MM.1S (cell line): ENCODE results near the gene LYSMD4.
A peak's percentile ranks its signal among the peaks of the same experiment; 100 is the strongest.

Experiments used
- DNase-seq: peaks from one replicate; pipeline ENCODE4 v3.0.0-alpha.2; 2015
- H2AFZ ChIP-seq: fragments of 300-600 bp; sonication (generic); 2 replicates; pipeline ENCODE4 v1.6.0; 2016; ENCODE audit warnings: antibody characterized with exemption, low read length
- H3F3A ChIP-seq: fragments of 300-600 bp; sonication (generic); 2 replicates; pipeline ENCODE4 v1.6.1; 2016; ENCODE audit warnings: mild to moderate bottlenecking, antibody characterized with exemption, low read length, moderate library complexity, mixed read lengths; ENCODE audit not compliant: insufficient read depth
- H3K27ac ChIP-seq: fragments of 300-600 bp; sonication (generic); 2 replicates; pipeline ENCODE4 v1.5.1; 2016; ENCODE audit warnings: mild to moderate bottlenecking, low read length
- H3K27me3 ChIP-seq: fragments of 300-600 bp; sonication (generic); replicated peaks from 2 replicates; pipeline ENCODE4 v1.6.0; 2016; ENCODE audit warnings: low read length; ENCODE audit not compliant: insufficient read depth
- H3K36me3 ChIP-seq: fragments of 300-600 bp; sonication (generic); replicated peaks from 2 replicates; pipeline ENCODE4 v1.6.1; 2016; ENCODE audit warnings: mild to moderate bottlenecking, low read length, mixed read lengths; ENCODE audit not compliant: insufficient read depth
- H3K4me1 ChIP-seq: fragments of 300-600 bp; sonication (generic); 2 replicates; pipeline ENCODE4 v1.6.1; 2016; ENCODE audit warnings: low read length, mixed read lengths
- H3K4me2 ChIP-seq: fragments of 300-600 bp; sonication (generic); 2 replicates; pipeline ENCODE4 v1.6.0; 2016; ENCODE audit warnings: low read depth, low read length
- H3K4me3 ChIP-seq: fragments of 300-600 bp; sonication (generic); 2 replicates; pipeline ENCODE4 v1.5.1; 2016; ENCODE audit warnings: low read length, mixed read lengths
- H3K79me2 ChIP-seq: fragments of 300-600 bp; sonication (generic); 2 replicates; pipeline ENCODE4 v1.6.1; 2016; ENCODE audit warnings: mixed run types, low read length, mixed read lengths
- H3K9ac ChIP-seq: fragments of 300-600 bp; sonication (generic); 2 replicates; pipeline ENCODE4 v1.6.1; 2016; ENCODE audit warnings: low read length, mixed read lengths
- H3K9me2 ChIP-seq: fragments of 300-600 bp; sonication (generic); replicated peaks from 2 replicates; pipeline ENCODE4 v1.6.1; 2016; ENCODE audit warnings: mild to moderate bottlenecking, low read length, mixed read lengths; ENCODE audit not compliant: insufficient read depth
- H3K9me3 ChIP-seq: fragments of 300-600 bp; sonication (generic); replicated peaks from 2 replicates; pipeline ENCODE4 v1.6.1; 2016; ENCODE audit warnings: mild to moderate bottlenecking, low read length, mixed read lengths; ENCODE audit not compliant: insufficient read depth
- H4K20me1 ChIP-seq: fragments of 300-600 bp; sonication (generic); 2 replicates; pipeline ENCODE4 v1.6.1; 2016; ENCODE audit warnings: mild to moderate bottlenecking, low read length, moderate library complexity, mixed read lengths; ENCODE audit not compliant: insufficient read depth
- CTCF ChIP-seq: fragments of 300-600 bp; sonication (generic); IDR thresholded peaks from 2 replicates; pipeline ENCODE4 v1.5.1; 2016; ENCODE audit warnings: antibody characterized with exemption, low read length, mixed read lengths
- EZH2 ChIP-seq: fragments of 300-600 bp; sonication (generic); optimal IDR thresholded peaks from 2 replicates; pipeline ENCODE3; 2017; ENCODE audit warnings: low read depth, mild to moderate bottlenecking, antibody characterized with exemption, low read length, mixed read lengths
- EZH2phosphoT487 ChIP-seq: fragments of 300-600 bp; sonication (generic); IDR thresholded peaks from 2 replicates; pipeline ENCODE4 v1.6.1; 2018; ENCODE audit warnings: antibody characterized with exemption, low read length

Gene LYSMD4

GRCh38 chr15:99731336-99732123 lies 1.7 kb downstream of the LYSMD4 start:
- DNase-seq, result no peak
- Histone ChIP-seq H3F3A (peaks cover 8% of the 10 kb centered on the region; the same call in 1 of the 2 replicates), H3K4me1 (peaks cover 7% of the 10 kb centered on the region; the same call in 1 of the 2 replicates), H3K27me3 (no peaks in the 10 kb centered on the region), H3K27ac (no peak overlapping the region), H2AFZ (no peak overlapping the region), H3K4me2 (no peak overlapping the region), H3K9ac (no peak overlapping the region), H3K79me2 (0 out of 2 replicates have a peak, but pooled peaks cover 3% of the 10 kb centered on the region), H3K9me3 (no peaks in the 10 kb centered on the region), H3K4me3 (no peak overlapping the region), H3K9me2 (no peaks in the 10 kb centered on the region), H4K20me1 (no peaks in the 10 kb centered on the region), H3K36me3 (no peaks in the 10 kb centered on the region)
- no peak for TF ChIP-seq EZH2
- TF ChIP-seq CTCF, result no peak
- no peak for TF ChIP-seq EZH2phosphoT487

- TF ChIP-seq EZH2phosphoT487, result no peak
- no peak for TF ChIP-seq EZH2
- TF ChIP-seq CTCF, result peak; percentile 34; the same call in 1 of the 2 replicates
- H3K27ac ChIP-seq, result no peak overlapping the region
- no peaks in the 10 kb centered on the region for H3K27me3 ChIP-seq
- no peaks in the 10 kb centered on the region for H3K9me3 ChIP-seq
- 0 out of 2 replicates have a peak, but pooled peaks cover 3% of the 10 kb centered on the region for H3K79me2 ChIP-seq
- peaks cover 8% of the 10 kb centered on the region; the same call in 1 of the 2 replicates for H3F3A ChIP-seq
- H3K4me1 ChIP-seq, result peaks cover 7% of the 10 kb centered on the region; the same call in 1 of the 2 replicates
- H3K36me3 ChIP-seq, result no peaks in the 10 kb centered on the region
- peak; percentile 19 for DNase-seq
- H3K4me3 ChIP-seq, result no peak overlapping the region
- H3K9ac ChIP-seq, result no peak overlapping the region
- H4K20me1 ChIP-seq, result no peaks in the 10 kb centered on the region
- no peak overlapping the region for H3K4me2 ChIP-seq
- H3K9me2 ChIP-seq, result no peaks in the 10 kb centered on the region
- H2AFZ ChIP-seq, result no peak overlapping the region
Observed at GRCh38 chr15:99729920-99730319, 3.3 kb downstream of the LYSMD4 start.

GRCh38 chr15:99729327-99729726 lies 3.9 kb downstream of the LYSMD4 start:
- Histone ChIP-seq H3K36me3 (no peaks in the 10 kb centered on the region), H3K27me3 (no peaks in the 10 kb centered on the region), H3K4me3 (no peak overlapping the region), H3K9ac (no peak overlapping the region), H3K9me2 (no peaks in the 10 kb centered on the region), H3K4me1 (peaks cover 7% of the 10 kb centered on the region; the same call in 1 of the 2 replicates), H3K4me2 (no peak overlapping the region), H4K20me1 (no peaks in the 10 kb centered on the region), H3F3A (peaks cover 3% of the 10 kb centered on the region; the same call in 1 of the 2 replicates), H3K9me3 (no peaks in the 10 kb centered on the region), H3K27ac (no peak overlapping the region), H2AFZ (no peak overlapping the region), H3K79me2 (0 out of 2 replicates have a peak, but pooled peaks cover 3% of the 10 kb centered on the region)
- no peak for DNase-seq
- TF ChIP-seq EZH2, result no peak
- TF ChIP-seq CTCF, result no peak
- no peak for TF ChIP-seq EZH2phosphoT487
